Coronary artery (tissue), 2 donors: ENCODE results near the gene IMMP2L.

Experiments used
- DNase-seq: peaks from one replicate; pipeline ENCODE4 v3.0.0-alpha.2; 2017; ENCODE audit warnings: low spot score
- H3K27ac ChIP-seq, 2 donors: fragments of 200-600 bp; sonication (generic); one replicate each; pipeline ENCODE4 v1.5.1; 2016 to 2019
- H3K4me3 ChIP-seq: fragments of 200-600 bp; sonication (generic); 2 replicates; pipeline ENCODE4 v1.5.1; 2016; ENCODE audit warnings: mild to moderate bottlenecking, moderate library complexity
- CTCF ChIP-seq: fragments of 200-600 bp; sonication (generic); IDR thresholded peaks from one replicate; pipeline ENCODE4 v1.5.1; 2019; ENCODE audit warnings: antibody characterized with exemption

Gene IMMP2L

GRCh38 chr7:111352319-111352718, 210.0 kb downstream of the IMMP2L start:
- H3K4me3 ChIP-seq = no peak overlapping the region
- no peak for DNase-seq
- no peak overlapping the region for H3K27ac ChIP-seq
- TF ChIP-seq CTCF = no peak

GRCh38 chr7:111346219-111346618, 216.1 kb downstream of the IMMP2L start:
- no peak for DNase-seq
- no peak for TF ChIP-seq CTCF
- no peak overlapping the region for H3K4me3 ChIP-seq
- H3K27ac ChIP-seq = no peak overlapping the region

DNA sequence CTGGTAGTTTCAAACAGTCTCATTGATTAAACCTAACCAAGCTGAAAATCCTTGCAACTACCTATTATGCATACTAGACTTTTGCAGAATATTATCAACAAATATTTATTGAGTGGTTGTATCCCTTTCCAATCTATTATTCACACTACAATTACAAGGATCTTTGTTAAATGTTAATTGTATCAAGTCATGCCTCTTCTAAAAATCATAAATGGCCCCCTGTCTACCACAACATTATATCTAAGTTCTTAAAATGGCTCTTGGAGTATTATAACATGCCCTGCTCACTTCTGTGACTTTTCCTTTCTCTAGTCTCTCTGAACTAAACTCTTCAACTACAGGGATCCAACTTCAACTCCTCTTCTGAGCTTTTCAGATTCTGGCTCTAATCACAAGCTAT, 219.3 kb downstream of the IMMP2L start:
- no peak for DNase-seq
- Histone ChIP-seq H3K27ac (no peak overlapping the region), H3K4me3 (no peak overlapping the region)
- no peak for TF ChIP-seq CTCF

- no peak for DNase-seq
- Histone ChIP-seq H3K27ac (no peak overlapping the region), H3K4me3 (no peak overlapping the region)
- TF ChIP-seq CTCF = no peak
Observed at GRCh38 chr7:111339006-111339405, 223.3 kb downstream of the IMMP2L start.

GRCh38 chr7:111333010-111333409, 229.3 kb downstream of the IMMP2L start:
- TF ChIP-seq CTCF = no peak
- Histone ChIP-seq H3K27ac (no peak overlapping the region), H3K4me3 (no peak overlapping the region)
- DNase-seq = no peak

- TF ChIP-seq CTCF = no peak
- no peak overlapping the region for H3K4me3 ChIP-seq
- no peak overlapping the region for H3K27ac ChIP-seq
- no peak for DNase-seq
Observed at GRCh38 chr7:111330235-111330523, 232.1 kb downstream of the IMMP2L start.

GRCh38 chr7:111329367-111330234, 232.7 kb downstream of the IMMP2L start:
- Histone ChIP-seq H3K4me3 (no peak overlapping the region), H3K27ac (no peak overlapping the region)
- no peak for TF ChIP-seq CTCF
- DNase-seq = no peak
